Medulla oblongata (tissue), 1 donor: Measurements from ENCODE around the gene HIPK2.

ENCODE experiments used
- DNase-seq: peaks from one replicate; pipeline ENCODE4 v3.0.0-alpha.2; 2015; ENCODE audit errors: extremely low spot score

The HIPK2 gene

GRCh38 chr7:139715194-139715815 lies 62.5 kb downstream of the HIPK2 start:
- DNase-seq: no peak

DNA sequence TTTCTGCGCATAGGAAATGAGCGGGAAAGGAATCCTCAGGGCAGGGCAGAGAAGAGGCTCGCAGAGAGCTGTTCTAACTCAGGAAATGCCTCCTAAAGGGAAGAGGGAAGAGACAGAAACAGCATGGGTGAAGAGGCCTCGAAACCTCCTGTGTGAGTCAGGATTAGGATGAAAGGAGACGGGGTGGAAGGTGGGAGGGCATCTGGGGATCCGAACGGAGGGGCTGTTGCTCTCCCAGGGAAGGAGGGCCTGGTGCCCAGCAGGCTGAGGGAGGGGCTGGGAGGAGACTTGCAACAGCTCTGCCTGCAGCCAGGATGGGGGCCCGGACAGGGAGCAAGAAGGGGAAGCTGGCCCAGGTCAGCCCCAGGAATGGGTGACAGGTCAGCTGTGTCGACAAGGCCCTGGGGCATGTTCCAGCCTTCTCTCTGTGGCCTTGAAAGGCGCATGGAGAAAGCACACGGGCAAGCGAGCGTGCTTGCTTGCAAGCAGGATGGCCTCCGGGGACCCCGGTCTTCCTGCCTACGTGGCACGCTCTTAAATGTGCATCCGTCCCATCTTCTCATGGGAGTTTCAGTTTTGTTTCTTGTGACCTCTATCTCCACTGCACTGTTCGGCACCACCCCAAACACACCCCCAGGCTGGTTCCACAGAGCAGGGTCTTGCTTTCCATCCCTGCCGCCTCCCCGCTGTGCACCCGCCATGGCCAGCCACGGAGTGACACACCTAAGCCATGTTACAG lies 63.5 kb downstream of the HIPK2 start:
- DNase-seq: no peak

- DNase-seq: no peak
These were observed 64.2 kb downstream of the HIPK2 start for GRCh38 chr7:139713526-139714162.

DNA sequence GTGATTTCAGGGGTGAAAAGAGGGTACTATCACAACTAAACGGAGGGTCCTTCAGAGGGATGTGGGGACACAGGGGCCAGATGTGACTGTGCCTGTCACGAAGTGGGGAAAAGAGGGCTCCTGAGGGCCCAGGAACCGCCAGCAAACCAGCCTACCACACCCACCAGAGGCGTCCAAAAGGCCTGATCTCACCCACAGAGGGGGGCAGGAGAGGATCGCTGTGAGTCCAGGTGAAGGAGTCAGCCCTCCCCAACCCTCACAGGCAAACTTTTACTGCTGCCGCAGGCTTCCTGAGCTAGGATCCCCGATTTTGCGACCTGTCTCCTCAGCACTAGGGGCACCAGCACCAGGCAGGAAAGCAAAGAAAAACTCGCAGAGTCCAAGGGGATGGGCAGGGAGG lies 64.7 kb downstream of the HIPK2 start:
- no peak for DNase-seq

GRCh38 chr7:139711991-139712743 lies 65.6 kb downstream of the HIPK2 start:
- peak; percentile 54 for DNase-seq

GRCh38 chr7:139710036-139710435 lies 67.8 kb downstream of the HIPK2 start:
- no peak for DNase-seq

- DNase-seq: no peak
These were observed 68.3 kb downstream of the HIPK2 start for GRCh38 chr7:139709485-139709884.

GRCh38 chr7:139708541-139708940 lies 69.3 kb downstream of the HIPK2 start:
- no peak for DNase-seq

- DNase-seq: no peak
These were observed 71.0 kb downstream of the HIPK2 start for GRCh38 chr7:139706837-139707236.

DNA sequence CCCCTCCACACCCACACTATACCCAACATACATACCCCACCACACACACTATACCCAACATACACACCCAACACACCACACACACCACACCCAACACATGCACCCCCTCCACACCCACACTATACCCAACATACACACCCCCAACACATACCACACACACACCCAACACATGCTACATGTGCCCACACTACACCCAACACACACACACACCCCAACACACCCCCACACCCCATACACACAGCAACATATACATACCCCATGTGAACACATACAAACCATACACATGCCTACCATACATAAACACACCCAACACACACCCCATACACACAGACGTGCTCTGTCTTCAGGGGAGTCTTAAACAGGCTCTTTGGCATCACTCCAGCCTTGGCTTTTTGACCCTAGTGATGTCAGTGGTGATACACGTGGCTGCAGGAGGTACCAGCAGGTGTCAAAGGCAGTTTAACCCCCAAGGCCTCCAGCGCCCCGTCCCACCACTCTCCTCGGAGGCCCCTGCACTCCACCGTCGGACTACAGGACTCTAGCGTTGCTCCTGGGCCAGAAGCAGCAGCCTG lies 73.4 kb downstream of the HIPK2 start:
- DNase-seq: no peak

- no peak for DNase-seq
These were observed 74.1 kb downstream of the HIPK2 start for GRCh38 chr7:139703487-139704307.

DNA sequence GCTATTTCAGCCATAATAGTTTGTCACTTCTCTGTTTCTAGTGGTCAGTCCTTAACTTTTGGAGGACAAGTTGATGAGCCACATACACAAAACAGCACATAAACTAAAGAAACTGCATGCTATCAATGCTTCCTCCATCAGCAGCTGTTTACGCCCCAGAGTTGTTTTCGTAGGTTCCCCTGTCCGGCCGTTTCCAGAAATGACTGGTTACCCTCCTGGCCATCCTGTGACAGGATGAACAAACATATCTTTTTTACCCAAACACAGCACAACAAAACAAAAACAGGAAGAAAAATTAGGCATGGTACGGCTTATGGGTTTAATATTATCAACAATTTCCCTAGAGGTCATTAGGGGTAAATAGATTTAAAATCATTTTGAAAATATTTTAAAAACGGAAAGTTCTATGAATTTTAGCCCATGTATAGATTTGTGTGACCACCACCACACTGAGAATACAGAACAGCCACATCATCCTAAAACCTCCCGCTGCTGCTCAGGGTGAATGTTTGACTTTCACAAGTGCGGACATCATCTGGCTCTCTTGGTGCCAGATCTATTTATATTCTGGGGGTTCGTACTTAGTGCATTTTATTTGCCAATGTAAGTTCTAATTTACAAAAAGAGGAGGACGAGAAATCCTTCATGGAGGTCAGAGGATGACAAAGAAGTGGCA lies 74.8 kb downstream of the HIPK2 start:
- no peak for DNase-seq

DNA sequence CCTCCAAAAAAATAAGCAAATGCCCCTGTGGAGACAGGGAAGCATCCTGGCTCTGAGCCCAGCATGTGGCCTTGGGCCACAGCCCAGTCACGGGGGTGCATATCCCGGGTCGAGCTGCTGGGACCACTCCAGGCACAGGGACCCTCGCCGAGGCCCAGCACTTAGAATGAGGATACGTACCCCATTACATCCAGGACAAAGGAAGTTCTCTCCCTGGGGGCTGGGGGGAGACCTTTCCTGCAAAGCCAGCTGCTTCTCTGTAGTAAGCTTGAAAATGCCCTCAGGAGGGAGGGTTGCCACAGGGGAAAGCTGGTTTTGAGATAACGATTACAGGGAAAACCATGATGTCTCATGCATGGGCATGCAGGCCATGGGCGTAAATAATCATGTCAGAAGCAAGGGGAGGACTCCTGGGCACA lies 75.5 kb downstream of the HIPK2 start:
- DNase-seq: no peak

- DNase-seq: no peak
These were observed 75.9 kb downstream of the HIPK2 start for GRCh38 chr7:139701908-139702307.

DNA sequence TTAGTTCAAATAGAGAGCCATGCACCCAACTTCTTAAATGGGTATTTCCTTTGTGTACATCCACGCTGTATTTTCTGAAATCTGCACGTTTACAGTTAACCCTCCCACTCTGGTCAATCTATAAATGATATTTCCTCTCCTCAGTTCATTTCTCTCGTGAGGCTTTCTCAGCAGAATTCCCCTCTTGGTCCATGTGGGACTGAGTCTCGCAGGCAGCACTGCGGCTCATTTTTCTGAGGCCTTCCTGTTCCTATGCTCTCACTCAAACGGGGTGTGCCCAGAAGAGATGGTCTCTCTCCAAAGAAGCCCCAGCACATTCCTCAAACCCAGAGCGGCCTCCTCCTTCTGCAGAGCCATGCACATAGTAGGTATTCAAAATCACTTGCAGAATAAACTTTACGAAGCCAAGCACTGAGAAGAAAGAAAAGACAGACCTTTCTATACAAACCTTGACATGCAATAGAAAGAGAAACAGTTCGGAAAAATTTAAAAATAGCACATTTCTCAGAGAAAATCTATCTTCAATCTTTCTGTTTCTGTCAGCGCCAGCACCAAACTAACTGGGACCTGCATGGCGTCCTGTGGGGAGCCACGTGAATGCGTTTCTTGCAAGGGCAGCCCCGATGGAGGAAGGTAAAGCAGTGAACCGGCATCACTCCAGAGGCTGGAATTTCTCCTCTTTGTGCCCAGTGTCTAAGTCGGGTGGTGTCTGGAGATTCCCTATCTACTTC lies 77.1 kb downstream of the HIPK2 start:
- no peak for DNase-seq

GRCh38 chr7:139699640-139700504 lies 77.9 kb downstream of the HIPK2 start:
- no peak for DNase-seq

- DNase-seq: no peak
These were observed 79.0 kb downstream of the HIPK2 start for GRCh38 chr7:139698844-139699243.

- DNase-seq: no peak
These were observed 79.5 kb downstream of the HIPK2 start for GRCh38 chr7:139698278-139698677.

- DNase-seq: no peak
These were observed 80.7 kb downstream of the HIPK2 start for GRCh38 chr7:139697056-139697455.
